Chondrocyte (in vitro differentiated cells): ENCODE results near the gene PTPN22. TPM values are rescaled to one million over a fixed set of nuclear protein-coding genes. Genes with fewer than 3 reads are reported as not detected.

Source experiments
- DNase-seq: peaks from one replicate; pipeline ENCODE4 v3.0.0; 2021; ENCODE audit warnings: mixed read lengths, low spot score
- H3K27ac Mint-ChIP-seq: one replicate; pipeline ENCODE4 v1.8.0; 2021; ENCODE audit warnings: mild to moderate bottlenecking, moderate library complexity, mixed read lengths; ENCODE audit not compliant: unreplicated experiment
- H3K27me3 Mint-ChIP-seq: 2 replicates; pipeline ENCODE4 v1.8.0; 2021; ENCODE audit warnings: low read depth, mixed read lengths
- H3K36me3 Mint-ChIP-seq: 2 replicates; pipeline ENCODE4 v1.8.0; 2021; ENCODE audit warnings: low read depth, mixed read lengths
- H3K4me1 Mint-ChIP-seq: 2 replicates; pipeline ENCODE4 v1.8.0; 2021; ENCODE audit warnings: low read depth, mild to moderate bottlenecking, mixed read lengths
- H3K4me3 Mint-ChIP-seq: one replicate; pipeline ENCODE4 v1.8.0; 2021; ENCODE audit warnings: mild to moderate bottlenecking, moderate library complexity, mixed read lengths; ENCODE audit not compliant: unreplicated experiment
- H3K9me3 Mint-ChIP-seq: 2 replicates; pipeline ENCODE4 v1.8.0; 2021; ENCODE audit warnings: low read depth, mixed read lengths
- CTCF ChIP-seq: fragments of 200-600 bp; sonication (generic); IDR thresholded peaks from 2 replicates; pipeline ENCODE4 v1.5.0; 2021; ENCODE audit warnings: antibody characterized with exemption, mild to moderate bottlenecking, moderate library complexity
- total RNA-seq: library from RNA; stranded (reverse); gene quantifications from 3 replicates; pipeline ENCODE4 v1.2.1, GENCODE V29; 2021

PTPN22 gene
- total RNA-seq, 1 donor from 2014 or later = not detected

DNA sequence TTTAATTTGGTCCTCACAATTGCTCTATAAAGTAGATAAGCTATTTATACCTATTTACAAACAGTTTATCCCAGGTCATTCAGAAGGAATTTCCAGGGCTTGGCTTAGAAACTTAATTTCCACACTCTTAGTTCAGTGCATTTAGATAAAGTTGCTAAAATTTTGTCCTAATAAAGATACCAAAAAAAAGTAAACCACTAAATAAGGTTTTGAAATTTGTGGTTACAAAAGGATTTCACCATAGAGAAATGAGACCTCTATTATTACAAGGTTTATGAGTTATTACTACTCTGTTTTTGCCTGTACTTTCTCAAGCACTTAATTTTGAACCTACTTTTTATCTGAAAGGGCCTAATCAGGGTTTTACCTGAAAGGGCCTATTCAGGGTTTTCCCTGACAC is 22.4 kb downstream of the PTPN22 start:
- Mint-ChIP-seq H3K4me3 (no peak overlapping the region), H3K9me3 (peaks cover 14% of the 10 kb centered on the region), H3K36me3 (peaks cover 6% of the 10 kb centered on the region), H3K27me3 (no peaks in the 10 kb centered on the region), H3K4me1 (no peaks in the 10 kb centered on the region), H3K27ac (no peak overlapping the region)
- no peak for TF ChIP-seq CTCF
- no peak for DNase-seq

- H3K36me3 Mint-ChIP-seq = peaks cover 6% of the 10 kb centered on the region
- H3K9me3 Mint-ChIP-seq = peaks cover 16% of the 10 kb centered on the region
- H3K4me1 Mint-ChIP-seq = no peaks in the 10 kb centered on the region
- H3K4me3 Mint-ChIP-seq = no peak overlapping the region
- H3K27me3 Mint-ChIP-seq = no peaks in the 10 kb centered on the region
- no peak for DNase-seq
- TF ChIP-seq CTCF = no peak
- no peak overlapping the region for H3K27ac Mint-ChIP-seq
Observed at GRCh38 chr1:113846391-113847035, 25.0 kb downstream of the PTPN22 start.

GRCh38 chr1:113836534-113836933 is 35.0 kb downstream of the PTPN22 start:
- Mint-ChIP-seq H3K27ac (no peak overlapping the region), H3K36me3 (no peaks in the 10 kb centered on the region), H3K4me3 (no peak overlapping the region), H3K9me3 (peaks cover 6% of the 10 kb centered on the region), H3K27me3 (peaks cover 3% of the 10 kb centered on the region), H3K4me1 (no peaks in the 10 kb centered on the region)
- TF ChIP-seq CTCF = no peak
- DNase-seq = no peak

DNA sequence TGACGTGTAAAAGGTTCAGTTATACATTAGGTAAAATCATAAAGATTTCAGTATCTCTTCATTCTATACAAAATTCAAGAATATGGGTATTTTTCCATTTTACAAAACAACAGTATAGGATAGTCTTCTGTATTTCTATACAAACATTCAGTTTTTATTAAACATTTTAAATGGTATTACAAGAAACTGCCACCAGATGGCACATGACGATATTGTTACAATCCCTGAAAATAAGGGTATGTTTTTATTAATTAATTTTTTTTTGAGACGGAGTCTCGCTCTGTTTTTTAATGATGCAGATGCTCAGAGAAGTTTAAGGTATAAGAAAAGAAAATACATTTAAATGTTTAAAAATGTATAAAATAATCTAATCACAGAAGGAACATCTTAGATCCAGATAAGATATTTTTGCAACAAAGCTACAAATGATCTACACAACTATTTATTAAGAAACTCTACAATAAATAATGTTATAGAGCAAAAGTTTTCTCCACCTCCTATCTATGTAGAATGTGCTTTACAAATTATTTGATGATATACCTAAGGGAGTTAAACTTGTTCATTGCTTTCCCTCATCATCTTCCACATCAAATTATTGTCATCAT is 35.7 kb downstream of the PTPN22 start:
- peaks cover 3% of the 10 kb centered on the region for H3K27me3 Mint-ChIP-seq
- TF ChIP-seq CTCF = peak; percentile 92
- no peaks in the 10 kb centered on the region for H3K36me3 Mint-ChIP-seq
- no peak for DNase-seq
- H3K4me3 Mint-ChIP-seq = no peak overlapping the region
- no peaks in the 10 kb centered on the region for H3K4me1 Mint-ChIP-seq
- peaks cover 4% of the 10 kb centered on the region for H3K9me3 Mint-ChIP-seq
- no peak overlapping the region for H3K27ac Mint-ChIP-seq

- no peak overlapping the region for H3K4me3 Mint-ChIP-seq
- peaks cover 3% of the 10 kb centered on the region for H3K27me3 Mint-ChIP-seq
- no peak for DNase-seq
- H3K9me3 Mint-ChIP-seq = no peaks in the 10 kb centered on the region
- H3K36me3 Mint-ChIP-seq = no peaks in the 10 kb centered on the region
- H3K4me1 Mint-ChIP-seq = peaks cover 6% of the 10 kb centered on the region
- H3K27ac Mint-ChIP-seq = no peak overlapping the region
- TF ChIP-seq CTCF = no peak
Observed at GRCh38 chr1:113834716-113835115, 36.8 kb downstream of the PTPN22 start.
